ENCODE results near the gene STAU1.

- no peak for TF ChIP-seq CTCF (conservative IDR thresholded peaks at IDR 0.05 in 1 of 2, IDR thresholded peaks at IDR 0.05 in 1 of 2; ENCODE audit: low read depth in 1 of 2, low read length in 2 of 2)
- TF ChIP-seq EZH2 (IDR thresholded peaks at IDR 0.05; ENCODE audit: low read length, missing control alignments): no peak
Observed at GRCh38 chr20:49140834-49141233, 47.3 kb downstream of the STAU1 start.

Data from fibroblast of lung (primary cell).